Endothelial cell of umbilical vein (primary cell): Measurements from ENCODE around the gene HMGCS2. TPM values are rescaled to one million over a fixed set of nuclear protein-coding genes. Genes with fewer than 3 reads are reported as not detected.

Experiments used
- BruUV-seq: library from RNA; stranded (reverse); fragments of 400-500 nt; replicated peaks from 2 replicates; lab custom pipeline; 2021; lab: Mats Ljungman, UMichigan
- CTCF ChIA-PET: fragments of 300-600, 350-600 bp; sonication (Branson Sonifier 250); formaldehyde crosslinking; loops from one replicate; lab custom pipeline; 2021; ENCODE audit warnings: antibody characterized with exemption, inconsistent platforms; lab: Charles Lee
- POLR2A ChIA-PET: fragments of 300-600, 350-600 bp; sonication (Branson Sonifier 250); formaldehyde crosslinking; loops from one replicate; lab custom pipeline; 2021; ENCODE audit warnings: antibody characterized with exemption, inconsistent platforms; lab: Charles Lee
- DNase-seq: peaks from one replicate; pipeline ENCODE4 v3.0.0-alpha.2; 2011; ENCODE audit warnings: low read depth, low spot score
- FAIRE-seq: peaks from 2 replicates; lab custom pipeline; 2011; peaks lifted over from hg19 to GRCh38; lab: Jason Lieb, UNC
- H2AFZ ChIP-seq: 2 replicates; pipeline ENCODE4 v1.6.0; 2012; ENCODE audit warnings: low read depth, low read length, control low read depth, inconsistent platforms
- H3K27ac ChIP-seq: 2 replicates; pipeline ENCODE4 v1.5.1; 2011; ENCODE audit warnings: low read depth, mild to moderate bottlenecking, control low read depth, low read length, moderate library complexity; ENCODE audit not compliant: insufficient read depth
- H3K27me3 ChIP-seq, 2 experiments: 2 replicates each; pipeline versions ENCODE4 v1.6.0 to v1.6.1; 2011; ENCODE audit warnings: low read length in 2 of 2, mixed read lengths in 1 of 2; ENCODE audit not compliant: control insufficient read depth in 2 of 2, insufficient read depth in 2 of 2
- H3K36me3 ChIP-seq, 2 experiments: 2 replicates in 1 of 2; 3 replicates in 1 of 2; pipeline ENCODE4 v1.5.1; 2011; ENCODE audit warnings: low read length in 2 of 2, mild to moderate bottlenecking in 1 of 2, moderate library complexity in 1 of 2; ENCODE audit not compliant: control insufficient read depth in 2 of 2, insufficient read depth in 2 of 2; ENCODE audit errors: extremely low read depth in 1 of 2
- H3K4me1 ChIP-seq: 3 replicates; pipeline ENCODE4 v1.5.1; 2011; ENCODE audit warnings: mild to moderate bottlenecking, low read length; ENCODE audit not compliant: control insufficient read depth, insufficient read depth; ENCODE audit errors: extremely low read depth
- H3K4me2 ChIP-seq: 2 replicates; pipeline ENCODE4 v1.6.1; 2011; ENCODE audit warnings: low read length, control low read depth, mixed read lengths; ENCODE audit not compliant: insufficient read depth
- H3K4me3 ChIP-seq, 3 experiments: fragments of 200-600 bp in 1 of 3; sonication (generic), shearing (Covaris generic) in 1 of 3; replicated peaks in 1 of 3; 2 replicates each; pipeline ENCODE4 v1.5.1; 2011 to 2016; ENCODE audit warnings: control low read depth in 3 of 3, low read length in 3 of 3, mild to moderate bottlenecking in 2 of 3, inconsistent platforms in 1 of 3, low read depth in 1 of 3, moderate library complexity in 1 of 3; ENCODE audit not compliant: insufficient read depth in 1 of 3
- H3K79me2 ChIP-seq: 2 replicates; pipeline ENCODE4 v1.6.0; 2012; ENCODE audit warnings: low read length, inconsistent platforms; ENCODE audit not compliant: control insufficient read depth, insufficient read depth
- H3K9ac ChIP-seq: replicated peaks from 2 replicates; pipeline ENCODE3; 2011; ENCODE audit warnings: low read length, control low read depth; ENCODE audit not compliant: insufficient read depth; ENCODE audit errors: extremely low read depth
- H3K9me1 ChIP-seq: replicated peaks from 3 replicates; pipeline ENCODE4 v1.6.0; 2011; ENCODE audit warnings: mild to moderate bottlenecking, low read length; ENCODE audit not compliant: control insufficient read depth, insufficient read depth; ENCODE audit errors: extremely low read depth
- H3K9me3 ChIP-seq: replicated peaks from 2 replicates; pipeline ENCODE4 v1.5.1; 2012; ENCODE audit warnings: low read length, inconsistent platforms; ENCODE audit not compliant: control insufficient read depth, insufficient read depth
- H4K20me1 ChIP-seq: replicated peaks from 2 replicates; pipeline ENCODE3; 2011; ENCODE audit warnings: mild to moderate bottlenecking, low read length; ENCODE audit not compliant: control insufficient read depth, insufficient read depth; ENCODE audit errors: extremely low read depth
- CTCF ChIP-seq, 2 donors: IDR thresholded peaks; 1 replicate in 1 of 2; 2 replicates in 1 of 2; pipeline ENCODE4 v1.5.1; 2011; ENCODE audit warnings: low read length in 2 of 2, mild to moderate bottlenecking in 2 of 2, moderate library complexity in 2 of 2, control low read depth in 1 of 2, inconsistent platforms in 1 of 2, low read depth in 1 of 2; ENCODE audit not compliant: insufficient read depth in 1 of 2; ENCODE audit errors: extremely low read depth in 1 of 2
- EZH2 ChIP-seq: IDR thresholded peaks from 2 replicates; pipeline ENCODE4 v1.6.1; 2012; ENCODE audit warnings: borderline replicate concordance, low read depth, mild to moderate bottlenecking, moderate library complexity, low read length, inconsistent platforms; ENCODE audit not compliant: severe bottlenecking
- FOS ChIP-seq: IDR thresholded peaks from 2 replicates; pipeline ENCODE4 v1.6.1; 2011; ENCODE audit warnings: mild to moderate bottlenecking, low read length, moderate library complexity, borderline replicate concordance; ENCODE audit not compliant: insufficient read depth
- GATA2 ChIP-seq: IDR thresholded peaks from 2 replicates; pipeline ENCODE4 v1.7.0; 2011; ENCODE audit warnings: low read depth, mild to moderate bottlenecking, moderate library complexity, mixed read lengths, low read length; ENCODE audit not compliant: insufficient read length, insufficient read depth
- JUN ChIP-seq: IDR thresholded peaks from 2 replicates; pipeline ENCODE4 v1.6.1; 2011; ENCODE audit warnings: borderline replicate concordance, low read depth; ENCODE audit not compliant: insufficient read length, insufficient read depth
- MYC ChIP-seq: IDR thresholded peaks from one replicate; pipeline ENCODE4 v1.6.1; 2011; ENCODE audit warnings: mild to moderate bottlenecking, low read depth, low read length
- POLR2A ChIP-seq: IDR thresholded peaks from 2 replicates; pipeline ENCODE4 v1.6.1; 2012; ENCODE audit warnings: low read depth, mild to moderate bottlenecking, control low read depth, low read length
- dilution Hi-C: fragments of 300-500 bp; cut with MboI; formaldehyde crosslinking; loops from one replicate; pipeline ENCODE4 v1.15.0; 2019; ENCODE audit warnings: low sequenced_read_pairs; ENCODE audit not compliant: extremely low pct_ligation_motif_present
- intact Hi-C: fragments of 100-400 bp; cut with micrococcal nuclease; formaldehyde crosslinking; loops from one replicate; pipeline ENCODE4 v1.10.0; 2022
- polyA plus RNA-seq, 4 experiments: library from polyadenylated mRNA; depleted of rRNA in 3 of 4; stranded (reverse) in 3 of 4; unstranded in 1 of 4; fragments of >200 nt; gene quantifications; 2 replicates each; pipeline versions ENCODE4 v1.2.1 to v1.2.3, GENCODE V29; 2011 to 2012; ENCODE audit warnings: missing spikeins in 1 of 4
- total RNA-seq: library from RNA; stranded (reverse); gene quantifications from 2 replicates; pipeline ENCODE4 v1.2.3, GENCODE V29; 2021

HMGCS2 gene
- total and polyA plus RNA-seq, 2 donors (not counting 3 experiments of a cell fraction or from before 2014, with no cell fraction given) = not detected

DNA sequence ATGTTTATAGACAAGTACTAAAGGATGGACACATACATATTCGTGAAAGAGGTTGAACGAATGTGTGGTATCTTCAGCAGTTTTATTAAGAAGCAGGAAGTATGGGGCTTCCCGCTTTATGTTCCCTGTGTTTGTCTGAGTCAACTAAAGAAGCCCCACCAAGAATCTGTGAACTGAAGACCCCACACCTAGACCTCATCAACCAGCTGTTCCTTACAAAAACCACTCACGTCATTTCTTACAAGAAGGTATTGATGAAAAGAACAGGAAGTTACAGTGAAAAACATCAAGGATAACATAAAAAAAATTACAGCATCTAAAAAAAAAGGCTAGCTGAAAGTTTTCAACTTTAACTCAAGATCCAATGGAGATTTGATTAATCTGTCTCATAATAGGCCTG, 30.3 kb upstream of the HMGCS2 start:
- Histone ChIP-seq H3K4me2 (no peak overlapping the region), H3K9me3 (no peaks in the 10 kb centered on the region), H3K4me3 (no peak overlapping the region), H3K36me3 (no peaks in the 10 kb centered on the region), H3K79me2 (no peaks in the 10 kb centered on the region), H4K20me1 (no peaks in the 10 kb centered on the region), H3K27ac (no peak overlapping the region), H3K9me1 (no peaks in the 10 kb centered on the region), H3K9ac (no peak overlapping the region), H3K4me1 (no peaks in the 10 kb centered on the region), H2AFZ (no peak overlapping the region), H3K27me3 (peaks cover 8 to 10% of the 10 kb centered on the region in 2 experiments)
- intact Hi-C loops = no loop called here
- ChIA-PET POLR2A (no interaction called here), CTCF (interaction anchor here (1.9 kb wide), 1 partner anchor 10 kb away, joined by 8 read pairs; no protein-coding TSS in a partner anchor)
- TF ChIP-seq EZH2 (no peak), GATA2 (no peak), POLR2A (no peak), MYC (no peak), JUN (no peak), CTCF (IDR thresholded peaks at IDR 0.05; ENCODE audit: extremely low read depth in 1 of 2, insufficient read depth in 1 of 2, low read depth in 1 of 2, low read length in 2 of 2) (no peak), FOS (no peak)
- no peak for DNase-seq
- FAIRE-seq = no peak
- BruUV-seq = no TSS peak
- dilution Hi-C loops = no loop called here
